GM15510 (cell line): ENCODE measurements around the gene PDZD8.

ENCODE experiments used
- POLR2A ChIP-seq: IDR thresholded peaks from 3 replicates; pipeline ENCODE4 v1.6.1; 2011; ENCODE audit warnings: borderline replicate concordance; ENCODE audit not compliant: insufficient read length; ENCODE audit errors: extremely low read depth

The PDZD8 gene

GRCh38 chr10:117262291-117262902 lies 112.8 kb downstream of the PDZD8 start:
- no peak for TF ChIP-seq POLR2A

DNA sequence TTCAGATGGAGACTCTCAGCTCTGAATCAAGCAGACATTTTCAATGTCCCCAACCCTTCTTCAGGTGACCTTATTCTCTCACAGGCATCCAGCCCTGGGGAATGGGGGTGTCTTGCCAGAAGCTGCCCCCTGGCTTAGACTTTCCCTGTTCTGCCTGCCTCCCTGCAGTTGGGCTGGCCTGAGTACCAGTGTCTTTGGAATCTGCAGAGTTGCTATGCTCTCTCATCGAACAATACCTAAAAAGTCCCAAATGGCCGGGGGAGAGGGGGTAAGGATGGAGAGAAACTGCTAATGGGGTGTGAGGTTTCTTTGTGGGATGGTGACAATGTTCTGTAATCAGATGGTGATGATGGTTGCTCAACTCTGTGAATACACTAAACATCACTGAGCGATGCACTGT lies 113.7 kb downstream of the PDZD8 start:
- no peak for TF ChIP-seq POLR2A

GRCh38 chr10:117260084-117260483 lies 115.2 kb downstream of the PDZD8 start:
- TF ChIP-seq POLR2A: no peak

DNA sequence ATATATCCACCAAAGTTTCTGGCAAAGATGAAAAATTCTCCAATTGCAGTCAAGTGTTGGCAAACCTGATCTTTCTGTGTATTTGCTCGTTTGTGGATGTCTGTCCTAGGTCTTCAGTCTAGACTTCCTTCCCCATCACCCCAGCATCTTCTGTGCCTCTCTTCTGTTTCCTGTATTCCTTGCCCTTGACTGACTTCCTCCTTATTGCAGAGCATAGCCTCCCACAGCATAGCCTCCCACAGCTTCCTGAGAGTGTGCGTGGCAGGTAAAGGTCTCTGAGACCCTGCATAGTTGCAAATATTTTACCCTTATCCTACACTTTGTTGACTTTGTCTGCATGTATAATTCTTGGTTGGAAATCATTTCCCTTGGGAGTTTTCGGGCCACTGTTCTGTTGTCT lies 116.0 kb downstream of the PDZD8 start:
- TF ChIP-seq POLR2A: no peak

DNA sequence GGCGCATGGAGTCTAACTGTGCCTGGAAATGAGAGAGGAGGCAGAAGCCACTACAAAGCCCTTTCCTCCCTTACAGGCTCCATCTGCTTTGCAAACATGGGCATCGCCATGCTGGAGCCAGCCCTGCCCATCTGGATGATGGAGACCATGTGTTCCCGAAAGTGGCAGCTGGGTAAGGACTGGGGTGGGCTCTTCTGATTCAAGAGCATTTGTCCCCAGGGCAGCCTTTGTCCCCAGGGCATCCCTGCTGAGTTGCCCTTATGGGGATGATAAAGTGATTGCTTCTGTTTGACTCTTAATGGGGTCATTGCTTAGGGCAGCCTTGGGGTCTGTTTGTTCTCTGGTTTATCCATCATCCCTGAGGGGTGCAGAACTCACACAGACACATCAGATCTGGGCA lies 117.5 kb downstream of the PDZD8 start:
- TF ChIP-seq POLR2A: no peak

DNA sequence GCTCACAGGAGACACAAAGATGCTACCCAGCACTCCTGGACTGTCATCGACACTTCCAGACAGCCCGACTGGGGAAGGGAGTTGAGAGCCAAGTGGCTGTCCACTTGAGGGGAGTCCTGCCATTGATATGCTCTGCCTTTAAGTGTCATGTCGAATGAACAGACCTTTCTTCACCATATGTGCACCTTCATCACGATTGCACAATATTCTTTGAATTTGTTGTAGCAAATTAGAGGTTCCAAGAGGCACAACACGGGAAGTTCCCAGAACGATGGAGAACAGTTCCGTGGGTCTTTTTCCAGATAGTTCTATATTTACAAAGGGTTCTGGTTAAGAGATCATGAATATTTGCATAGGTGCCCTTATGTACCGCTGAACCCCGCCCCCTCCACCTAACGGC lies 118.3 kb downstream of the PDZD8 start:
- TF ChIP-seq POLR2A: no peak

- TF ChIP-seq POLR2A: no peak
These were observed 119.3 kb downstream of the PDZD8 start for GRCh38 chr10:117255835-117256460.

DNA sequence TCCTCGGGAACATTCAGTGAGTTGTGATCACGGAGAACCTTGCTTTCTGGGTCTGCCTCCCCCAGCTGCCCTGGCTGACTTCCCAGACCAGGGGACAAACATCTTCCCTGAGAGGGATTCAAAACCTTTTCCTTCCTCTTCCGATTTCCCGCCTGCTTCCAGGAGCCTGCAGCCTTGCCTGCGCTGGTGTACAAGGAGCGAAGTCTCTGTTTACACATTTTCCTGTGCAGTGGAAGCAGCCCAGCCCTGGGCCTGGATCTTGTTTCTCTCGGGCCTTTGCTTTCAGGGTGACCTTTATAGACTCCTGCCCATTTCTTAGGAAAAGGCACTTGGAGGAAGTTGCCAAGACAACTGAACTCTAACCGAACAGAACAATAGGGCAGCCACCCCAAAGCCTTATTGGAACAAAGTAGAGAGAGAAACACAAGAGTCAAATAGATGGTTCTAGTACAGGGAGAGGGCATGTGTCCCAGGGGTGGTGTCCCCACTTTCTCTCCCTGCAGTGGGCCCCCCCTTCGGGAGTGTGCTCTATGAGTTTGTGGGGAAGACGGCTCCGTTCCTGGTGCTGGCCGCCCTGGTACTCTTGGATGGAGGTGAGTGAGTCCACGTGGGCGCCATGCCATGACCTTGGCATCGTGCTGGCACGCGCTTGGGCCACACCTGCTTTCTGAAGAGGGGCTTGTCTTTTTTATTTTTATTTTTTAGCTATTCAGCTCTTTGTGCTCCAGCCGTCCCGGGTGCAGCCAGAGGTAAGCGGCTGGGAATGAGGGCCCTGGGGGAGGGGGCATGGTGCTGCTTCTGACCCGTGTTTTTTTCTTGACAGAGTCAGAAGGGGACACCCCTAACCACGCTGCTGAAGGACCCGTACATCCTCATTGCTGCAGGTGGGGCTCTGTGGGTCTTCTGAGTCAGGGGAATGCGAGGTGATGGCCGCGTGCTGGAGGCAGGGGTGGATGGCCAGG lies 120.2 kb downstream of the PDZD8 start:
- TF ChIP-seq POLR2A: no peak

DNA sequence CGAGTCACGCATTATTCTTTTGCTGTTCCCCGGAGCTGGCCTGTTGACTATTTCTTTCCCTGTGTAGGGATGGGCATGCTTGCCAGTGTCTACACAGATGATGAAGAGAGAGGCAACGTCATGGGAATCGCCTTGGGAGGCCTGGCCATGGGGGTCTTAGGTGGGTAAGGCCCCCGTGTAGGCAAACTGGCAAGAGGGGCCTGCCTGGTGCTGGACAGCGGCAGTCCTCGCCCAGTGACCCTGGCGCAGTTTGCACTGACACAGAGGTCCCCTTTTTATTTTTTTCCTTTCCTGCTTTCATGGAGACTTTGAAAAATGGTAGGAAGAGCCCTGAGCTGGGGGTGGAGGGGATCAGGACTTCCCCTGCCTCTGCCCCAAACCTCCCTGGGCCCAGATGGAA lies 120.9 kb downstream of the PDZD8 start:
- TF ChIP-seq POLR2A: no peak

DNA sequence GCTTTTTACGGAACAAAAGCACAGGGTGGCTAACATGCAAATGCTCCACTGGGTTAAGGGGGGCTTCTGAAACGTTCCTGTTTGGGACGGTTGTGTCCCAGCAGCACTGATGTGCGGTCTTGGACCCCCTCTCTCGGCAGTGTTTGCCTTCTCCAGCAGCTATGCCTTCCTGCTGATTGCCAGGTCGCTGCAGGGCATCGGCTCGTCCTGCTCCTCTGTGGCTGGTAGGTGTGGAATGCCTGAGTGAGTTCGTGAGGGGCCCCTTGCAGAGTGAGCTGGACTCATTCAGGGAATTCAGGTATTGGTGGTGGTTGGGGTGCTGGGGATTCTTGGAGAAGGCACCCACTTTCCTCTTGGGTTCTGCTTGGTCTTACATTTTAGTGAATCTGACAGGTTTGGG lies 121.3 kb downstream of the PDZD8 start:
- TF ChIP-seq POLR2A: no peak

- TF ChIP-seq POLR2A: no peak
These were observed 124.8 kb downstream of the PDZD8 start for GRCh38 chr10:117250411-117250810.

DNA sequence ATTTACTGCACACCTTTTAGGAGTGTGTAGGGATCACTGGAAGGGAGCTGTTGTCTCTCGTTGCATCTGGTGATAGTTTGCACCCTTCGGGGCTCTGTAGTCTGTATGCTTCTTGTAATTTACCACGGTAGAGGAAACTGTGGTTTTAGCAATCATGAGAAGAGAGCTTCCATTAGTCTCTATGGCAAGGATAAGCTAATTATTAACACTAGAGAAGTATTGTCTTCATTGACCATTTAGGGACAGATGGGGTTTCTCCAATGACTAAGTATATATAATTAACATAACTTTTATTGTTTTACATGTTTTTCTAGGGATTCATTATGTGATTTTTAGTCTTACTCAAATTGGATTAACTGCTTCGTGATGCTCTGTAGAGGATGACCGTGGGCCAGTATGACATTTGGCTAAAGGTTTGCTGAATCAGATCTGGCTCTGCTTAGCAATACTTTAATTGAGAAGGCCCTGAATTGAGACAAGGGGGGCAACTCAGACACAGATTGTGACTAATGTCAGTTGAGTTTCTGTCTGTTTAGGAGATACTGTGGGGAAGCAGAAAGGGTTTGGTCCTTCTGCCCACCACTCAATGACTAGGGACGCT lies 125.6 kb downstream of the PDZD8 start:
- no peak for TF ChIP-seq POLR2A

GRCh38 chr10:117248750-117249465 lies 126.3 kb downstream of the PDZD8 start:
- no peak for TF ChIP-seq POLR2A

GRCh38 chr10:117246997-117247671 lies 128.1 kb downstream of the PDZD8 start:
- TF ChIP-seq POLR2A: no peak
